Stomach (tissue), 9 donors: ENCODE data around the gene GRHL1. TPM values are rescaled to one million over a fixed set of nuclear protein-coding genes. Genes with fewer than 3 reads are reported as not detected.

ENCODE experiments used
- DNase-seq, 2 donors: peaks; one replicate each; pipeline versions ENCODE4 v3.0.0 to v3.0.0-alpha.2; 2013 to 2019
- H3K27ac ChIP-seq, 5 donors: fragments of 200-600 bp in 4 of 5; sonication (generic) in 4 of 5; one replicate each; pipeline ENCODE4 v1.5.1; 2013 to 2019; ENCODE audit warnings: mild to moderate bottlenecking in 1 of 5, moderate library complexity in 1 of 5
- H3K27me3 ChIP-seq, 3 donors: fragments of 200-600 bp; sonication (generic); one replicate each; pipeline ENCODE4 v1.5.1; 2017 to 2019; ENCODE audit warnings: mixed run types in 1 of 3
- H3K36me3 ChIP-seq, 4 donors: fragments of 200-600 bp; sonication (generic); 1 replicate in 3 of 4; 2 replicates in 1 of 4; pipeline ENCODE4 v1.5.1; 2016 to 2019
- H3K4me1 ChIP-seq, 4 donors: fragments of 200-600 bp; sonication (generic); one replicate each; pipeline ENCODE4 v1.5.1; 2016 to 2019
- H3K4me3 ChIP-seq, 4 donors: fragments of 200-600 bp; sonication (generic) in 3 of 4; one replicate each; pipeline ENCODE4 v1.5.1; 2016 to 2019; ENCODE audit warnings: mild to moderate bottlenecking in 1 of 4
- H3K9me3 ChIP-seq, 4 donors: fragments of 200-600 bp; sonication (generic); one replicate each; pipeline ENCODE4 v1.5.1; 2016 to 2019
- CTCF ChIP-seq, 7 experiments: fragments of 450-650 bp in 4 of 7; fragments of 200-600 bp in 3 of 7; sonication (generic) in 3 of 7; IDR thresholded peaks; one replicate each; pipeline ENCODE4 v1.5.1; 2016 to 2019; ENCODE audit warnings: antibody characterized with exemption in 7 of 7, control low read depth in 2 of 7, mild to moderate bottlenecking in 1 of 7
- EP300 ChIP-seq: sonication (generic); formaldehyde crosslinking; IDR thresholded peaks from one replicate; pipeline ENCODE4 v1.6.1; 2017; ENCODE audit warnings: antibody characterized with exemption
- POLR2A ChIP-seq, 4 donors: fragments of 450-650 bp; IDR thresholded peaks; one replicate each; pipeline ENCODE4 v1.6.1; 2016; ENCODE audit warnings: antibody characterized with exemption in 4 of 4, control low read depth in 2 of 4, mild to moderate bottlenecking in 1 of 4, moderate library complexity in 1 of 4
- POLR2AphosphoS5 ChIP-seq, 3 donors: sonication (generic); formaldehyde crosslinking; IDR thresholded peaks; one replicate each; pipeline ENCODE4 v1.6.1; 2016; ENCODE audit warnings: antibody characterized with exemption in 3 of 3
- WGBS, 5 donors: extraction: QIAGEN DNeasy Blood & Tissue Kit in 3 of 5; methylation state at CpG; one replicate each; pipeline versions ENCODE4 v1.1.5 to v1.1.7; 2013 to 2018; 5-methylcytosine and 5-hydroxymethylcytosine counted together
- intact Hi-C: fragments of 100-400 bp; cut with DNase I; formaldehyde crosslinking; loops from one replicate; pipeline ENCODE4 v1.15.1; 2023; ENCODE audit warnings: low total_unique reads
- polyA plus RNA-seq, 3 donors: library from polyadenylated mRNA; stranded (reverse); fragments of 200-250 nt; gene quantifications; one replicate each; pipeline ENCODE4 v1.2.3, GENCODE V29; 2013
- total RNA-seq, 5 donors: library from RNA; depleted of rRNA; stranded (reverse); fragments of >200 nt; gene quantifications; one replicate each; pipeline versions ENCODE4 v1.1.0 to v1.2.3, GENCODE V29; 2014 to 2016
- donor health status: healthy with polysubstance abuse.
- donor health status: Bipolar disorder and iron deficiency.
- donor health status: healthy.

GRHL1 gene
- total and polyA plus RNA-seq, 8 donors, result 0.89 to 16.5 (median 3.8) TPM

GRCh38 chr2:9908639-9909038 lies 42.9 kb upstream of the GRHL1 start:
- TF ChIP-seq CTCF (IDR thresholded peaks at IDR 0.05), result no peak
- TF ChIP-seq EP300, result no peak
- TF ChIP-seq POLR2AphosphoS5 (IDR thresholded peaks at IDR 0.05), result no peak
- no peak for TF ChIP-seq POLR2A (IDR thresholded peaks at IDR 0.05)
- H3K9me3 ChIP-seq, result no peaks in the 10 kb centered on the region
- no peaks in the 10 kb centered on the region for H3K4me1 ChIP-seq
- no peak overlapping the region for H3K27ac ChIP-seq
- no peak overlapping the region for H3K4me3 ChIP-seq
- intact Hi-C loops, result no loop called here
- 95 to 100% (median 100%) methylated on average over 1 of the region's 1 CpG for WGBS, 5 donors
- DNase-seq, result no peak
- H3K36me3 ChIP-seq, result peaks cover 0 to 45% (median 30%) of the 10 kb centered on the region in 4 donors
- H3K27me3 ChIP-seq, result no peaks in the 10 kb centered on the region

- no peak for DNase-seq
- Histone ChIP-seq H3K36me3 (peaks cover 0 to 50% (median 34%) of the 10 kb centered on the region in 4 donors), H3K4me1 (no peaks in the 10 kb centered on the region), H3K4me3 (no peak overlapping the region), H3K27me3 (no peaks in the 10 kb centered on the region), H3K27ac (no peak overlapping the region), H3K9me3 (no peaks in the 10 kb centered on the region)
- intact Hi-C loops, result no loop called here
- 69 to 79% (median 77%) methylated on average over 2 of the region's 2 CpGs for WGBS, 5 donors
- TF ChIP-seq EP300, result no peak
- TF ChIP-seq CTCF (IDR thresholded peaks at IDR 0.05), result no peak
- no peak for TF ChIP-seq POLR2AphosphoS5 (IDR thresholded peaks at IDR 0.05)
- TF ChIP-seq POLR2A (IDR thresholded peaks at IDR 0.05), result no peak
These were observed 42.4 kb upstream of the GRHL1 start for GRCh38 chr2:9909106-9909505.

- TF ChIP-seq CTCF (IDR thresholded peaks at IDR 0.05) (no peak), POLR2A (IDR thresholded peaks at IDR 0.05) (no peak), EP300 (no peak), POLR2AphosphoS5 (IDR thresholded peaks at IDR 0.05) (no peak)
- intact Hi-C loops, result no loop called here
- WGBS, 5 donors, result 71 to 90% (median 85%) methylated on average over 4 of the region's 4 CpGs
- Histone ChIP-seq H3K27me3 (no peaks in the 10 kb centered on the region), H3K36me3 (peaks cover 0 to 53% (median 46%) of the 10 kb centered on the region in 4 donors), H3K9me3 (no peaks in the 10 kb centered on the region), H3K27ac (no peak overlapping the region), H3K4me3 (no peak overlapping the region), H3K4me1 (no peaks in the 10 kb centered on the region)
- DNase-seq, result no peak
These were observed 40.8 kb upstream of the GRHL1 start for GRCh38 chr2:9910699-9911098.

- no peak for DNase-seq
- TF ChIP-seq EP300 (no peak), POLR2AphosphoS5 (IDR thresholded peaks at IDR 0.05) (no peak), CTCF (IDR thresholded peaks at IDR 0.05) (no peak), POLR2A (IDR thresholded peaks at IDR 0.05) (no peak)
- peaks cover 0 to 54% (median 45%) of the 10 kb centered on the region in 4 donors for H3K36me3 ChIP-seq
- no peaks in the 10 kb centered on the region for H3K9me3 ChIP-seq
- WGBS, 5 donors, result 88 to 93% (median 93%) methylated on average over 4 of the region's 4 CpGs
- no peaks in the 10 kb centered on the region for H3K4me1 ChIP-seq
- intact Hi-C loops, result no loop called here
- H3K27me3 ChIP-seq, result no peaks in the 10 kb centered on the region
- no peak overlapping the region for H3K4me3 ChIP-seq
- no peak overlapping the region for H3K27ac ChIP-seq
These were observed 39.0 kb upstream of the GRHL1 start for GRCh38 chr2:9912468-9912867.
